Endodermal cell (in vitro differentiated cells): ENCODE measurements around the gene TIAM1. TPM values are rescaled to one million over a fixed set of nuclear protein-coding genes. Genes with fewer than 3 reads are reported as not detected.

Source experiments
- DNase-seq: peaks from one replicate; pipeline ENCODE4 v3.0.0-alpha.2; 2017
- H3K27ac ChIP-seq: 2 replicates; pipeline ENCODE4 v1.5.1; 2013; ENCODE audit warnings: mild to moderate bottlenecking, low read depth, low read length, moderate library complexity
- H3K27me3 ChIP-seq: 2 replicates; pipeline ENCODE4 v1.6.1; 2013; ENCODE audit warnings: mild to moderate bottlenecking, low read length, moderate library complexity; ENCODE audit not compliant: insufficient read depth, control insufficient read depth, poor library complexity, severe bottlenecking
- H3K36me3 ChIP-seq: 2 replicates; pipeline ENCODE4 v1.7.0; 2013; ENCODE audit warnings: mild to moderate bottlenecking, low read length, moderate library complexity; ENCODE audit not compliant: control insufficient read depth, insufficient read depth
- H3K4me1 ChIP-seq: one replicate; pipeline ENCODE4 v1.7.0; 2013; ENCODE audit warnings: low read length; ENCODE audit not compliant: control insufficient read depth, insufficient read depth
- H3K4me3 ChIP-seq: 2 replicates; pipeline ENCODE4 v1.5.1; 2013; ENCODE audit warnings: mild to moderate bottlenecking, low read length, moderate library complexity
- H3K9ac ChIP-seq: 2 replicates; pipeline ENCODE4 v1.6.1; 2013; ENCODE audit warnings: mild to moderate bottlenecking, low read length, moderate library complexity; ENCODE audit not compliant: poor library complexity, severe bottlenecking; ENCODE audit errors: extremely low read depth
- H3K9me3 ChIP-seq: 2 replicates; pipeline ENCODE4 v1.6.1; 2013; ENCODE audit warnings: mild to moderate bottlenecking, low read length, moderate library complexity; ENCODE audit not compliant: control insufficient read depth
- H3K27ac Mint-ChIP-seq: 2 replicates; pipeline ENCODE4 v1.8.0; 2020; ENCODE audit warnings: mixed read lengths
- H3K27me3 Mint-ChIP-seq: 2 replicates; pipeline ENCODE4 v1.8.0; 2021; ENCODE audit warnings: mild to moderate bottlenecking, mixed read lengths; ENCODE audit not compliant: insufficient read depth
- H3K36me3 Mint-ChIP-seq: 2 replicates; pipeline ENCODE4 v1.8.0; 2020; ENCODE audit warnings: low read depth, mixed read lengths
- H3K4me1 Mint-ChIP-seq: 2 replicates; pipeline ENCODE4 v1.8.0; 2020; ENCODE audit warnings: mixed read lengths
- H3K4me3 Mint-ChIP-seq: 2 replicates; pipeline ENCODE4 v1.8.0; 2020; ENCODE audit warnings: mild to moderate bottlenecking, moderate library complexity, mixed read lengths
- H3K9me3 Mint-ChIP-seq: 2 replicates; pipeline ENCODE4 v1.8.0; 2020; ENCODE audit warnings: mild to moderate bottlenecking, mixed read lengths
- WGBS, 2 experiments: methylation state at CpG; one replicate each; pipeline versions ENCODE4 v1.1.5 to v1.1.7; 2013; ENCODE audit warnings: missing lambda C conversion rate in 2 of 2, mixed read lengths in 1 of 2; ENCODE audit not compliant: insufficient coverage in 1 of 2, insufficient read length in 1 of 2; 5-methylcytosine and 5-hydroxymethylcytosine counted together
- total RNA-seq, 2 donors: library from RNA; stranded (reverse); fragmentation: NEBNext Ultra II Directional in 1 of 2; extraction: Animal tissue kit (Norgen Biotek cat#: 25700) in 1 of 2; gene quantifications; 2 replicates in 1 of 2; 3 replicates in 1 of 2; pipeline ENCODE4 v1.2.1, GENCODE V29; 2021
- TF ChIP-seq, protein P1 (sequence below): fragments of 200-600 bp; sonication (generic); conservative IDR thresholded peaks from 2 replicates; pipeline ENCODE4 v1.5.0; 2021; ENCODE audit warnings: antibody characterized with exemption, mild to moderate bottlenecking

TIAM1 gene
- total RNA-seq, 2 donors from 2014 or later, result 29.4 to 33.3 TPM

- no peaks in the 10 kb centered on the region for H3K36me3 Mint-ChIP-seq
- TF ChIP-seq, protein P1, sequence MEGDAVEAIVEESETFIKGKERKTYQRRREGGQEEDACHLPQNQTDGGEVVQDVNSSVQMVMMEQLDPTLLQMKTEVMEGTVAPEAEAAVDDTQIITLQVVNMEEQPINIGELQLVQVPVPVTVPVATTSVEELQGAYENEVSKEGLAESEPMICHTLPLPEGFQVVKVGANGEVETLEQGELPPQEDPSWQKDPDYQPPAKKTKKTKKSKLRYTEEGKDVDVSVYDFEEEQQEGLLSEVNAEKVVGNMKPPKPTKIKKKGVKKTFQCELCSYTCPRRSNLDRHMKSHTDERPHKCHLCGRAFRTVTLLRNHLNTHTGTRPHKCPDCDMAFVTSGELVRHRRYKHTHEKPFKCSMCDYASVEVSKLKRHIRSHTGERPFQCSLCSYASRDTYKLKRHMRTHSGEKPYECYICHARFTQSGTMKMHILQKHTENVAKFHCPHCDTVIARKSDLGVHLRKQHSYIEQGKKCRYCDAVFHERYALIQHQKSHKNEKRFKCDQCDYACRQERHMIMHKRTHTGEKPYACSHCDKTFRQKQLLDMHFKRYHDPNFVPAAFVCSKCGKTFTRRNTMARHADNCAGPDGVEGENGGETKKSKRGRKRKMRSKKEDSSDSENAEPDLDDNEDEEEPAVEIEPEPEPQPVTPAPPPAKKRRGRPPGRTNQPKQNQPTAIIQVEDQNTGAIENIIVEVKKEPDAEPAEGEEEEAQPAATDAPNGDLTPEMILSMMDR, result no peak
- H3K9me3 Mint-ChIP-seq, result no peaks in the 10 kb centered on the region
- peak overlapping the region; percentile 39 for H3K27ac Mint-ChIP-seq
- Histone ChIP-seq H3K27ac (no peak overlapping the region), H3K36me3 (no peaks in the 10 kb centered on the region), H3K9ac (no peak overlapping the region), H3K9me3 (no peaks in the 10 kb centered on the region), H3K27me3 (no peaks in the 10 kb centered on the region), H3K4me1 (peaks cover 4% of the 10 kb centered on the region), H3K4me3 (no peak overlapping the region)
- no peaks in the 10 kb centered on the region for H3K27me3 Mint-ChIP-seq
- no peak overlapping the region for H3K4me3 Mint-ChIP-seq
- H3K4me1 Mint-ChIP-seq, result peaks cover 33% of the 10 kb centered on the region
- DNase-seq, result no peak
- WGBS, 2 experiments, result 75 to 79% methylated on average over 3 to 5 of the region's 5 CpGs
These were observed 7.4 kb upstream of the TIAM1 start for GRCh38 chr21:31351438-31351837.

DNA sequence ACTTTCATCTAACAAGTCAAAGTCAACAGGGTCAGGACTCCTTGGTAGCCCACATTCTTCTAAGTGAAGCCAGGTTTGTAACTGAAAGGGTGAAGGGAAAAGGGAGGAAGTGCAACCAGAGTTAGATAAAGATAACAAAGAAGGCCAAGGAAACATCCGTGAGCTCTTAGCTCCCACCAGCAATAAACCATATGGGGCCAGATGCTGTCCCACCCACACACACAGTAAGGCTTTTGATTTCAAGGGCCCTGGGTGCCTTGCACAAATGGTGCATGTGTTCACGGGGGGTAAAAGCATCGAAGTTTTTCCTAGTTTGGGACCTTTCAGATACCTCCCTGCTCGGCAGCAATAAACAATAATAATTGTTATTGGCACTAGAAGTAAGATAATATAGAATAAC, 5.1 kb upstream of the TIAM1 start:
- DNase-seq, result no peak
- Histone ChIP-seq H3K27me3 (no peaks in the 10 kb centered on the region), H3K4me1 (peaks cover 4% of the 10 kb centered on the region), H3K27ac (no peak overlapping the region), H3K36me3 (no peaks in the 10 kb centered on the region), H3K4me3 (no peak overlapping the region), H3K9ac (no peak overlapping the region), H3K9me3 (no peaks in the 10 kb centered on the region)
- TF ChIP-seq, protein P1, result no peak
- Mint-ChIP-seq H3K27me3 (no peaks in the 10 kb centered on the region), H3K27ac (peak overlapping the region; percentile 52), H3K4me1 (peaks cover 26% of the 10 kb centered on the region), H3K36me3 (no peaks in the 10 kb centered on the region), H3K9me3 (no peaks in the 10 kb centered on the region), H3K4me3 (no peak overlapping the region)
- WGBS, 2 experiments, result 87% methylated on average over 3 of the region's 4 CpGs; no CpG with 5 or more reads in 1 of the 2 experiments

GRCh38 chr21:31348188-31348587, 4.1 kb upstream of the TIAM1 start:
- Histone ChIP-seq H3K27ac (no peak overlapping the region), H3K4me3 (no peak overlapping the region), H3K9me3 (no peaks in the 10 kb centered on the region), H3K4me1 (peaks cover 4% of the 10 kb centered on the region), H3K9ac (no peak overlapping the region), H3K27me3 (no peaks in the 10 kb centered on the region), H3K36me3 (no peaks in the 10 kb centered on the region)
- Mint-ChIP-seq H3K36me3 (no peaks in the 10 kb centered on the region), H3K4me3 (no peak overlapping the region), H3K9me3 (no peaks in the 10 kb centered on the region), H3K4me1 (peaks cover 29% of the 10 kb centered on the region), H3K27ac (no peak overlapping the region), H3K27me3 (no peaks in the 10 kb centered on the region)
- peak; percentile 58 for DNase-seq
- TF ChIP-seq, protein P1, result no peak
- WGBS, 2 experiments, result 82 to 87% methylated on average over 7 of the region's 7 CpGs
